NCI-H2196 treated with DMSO at 0.1 percent for 48 hours (cell line): ENCODE data around the gene SF3B6.

ENCODE experiments used
- DNase-seq: peaks from one replicate; lab custom pipeline; 2025; ENCODE audit not compliant: unreplicated experiment; lab: John Stamatoyannopoulos, UW

SF3B6 gene

DNA sequence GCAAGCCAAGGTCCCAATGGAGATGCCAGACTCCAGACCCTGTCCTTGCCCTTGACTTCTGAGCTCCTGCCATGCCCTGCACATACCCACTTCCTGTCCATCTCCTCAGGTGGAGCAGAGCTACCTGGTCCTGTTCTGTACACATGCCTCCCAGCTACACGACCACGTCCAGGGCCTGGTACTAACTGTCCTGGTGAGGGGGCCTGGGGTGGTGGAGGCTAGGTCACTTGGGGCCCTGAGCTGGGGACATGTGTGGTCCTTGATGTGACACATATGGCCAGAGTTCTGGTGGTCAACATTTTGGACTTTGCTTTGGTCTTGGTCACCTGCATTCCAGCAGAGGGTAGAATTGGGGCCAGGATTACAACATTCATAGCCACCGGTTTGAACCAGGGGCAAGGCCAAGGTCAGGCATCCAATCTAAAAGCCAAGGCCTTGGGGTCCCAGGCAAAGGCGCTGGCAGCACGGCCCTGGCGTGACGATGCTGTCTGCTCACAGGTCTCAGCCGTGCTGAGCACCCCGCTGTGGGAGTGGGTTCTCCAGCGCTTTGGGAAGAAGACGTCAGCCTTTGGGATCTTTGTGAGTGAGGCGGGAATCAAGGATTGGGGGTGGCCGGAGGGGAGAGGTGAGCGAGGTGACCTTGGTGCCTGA is 53.7 kb downstream of the SF3B6 start:
- DNase-seq = no peak

- DNase-seq = no peak
These were observed 54.8 kb downstream of the SF3B6 start for GRCh38 chr2:24021122-24021998.

DNA sequence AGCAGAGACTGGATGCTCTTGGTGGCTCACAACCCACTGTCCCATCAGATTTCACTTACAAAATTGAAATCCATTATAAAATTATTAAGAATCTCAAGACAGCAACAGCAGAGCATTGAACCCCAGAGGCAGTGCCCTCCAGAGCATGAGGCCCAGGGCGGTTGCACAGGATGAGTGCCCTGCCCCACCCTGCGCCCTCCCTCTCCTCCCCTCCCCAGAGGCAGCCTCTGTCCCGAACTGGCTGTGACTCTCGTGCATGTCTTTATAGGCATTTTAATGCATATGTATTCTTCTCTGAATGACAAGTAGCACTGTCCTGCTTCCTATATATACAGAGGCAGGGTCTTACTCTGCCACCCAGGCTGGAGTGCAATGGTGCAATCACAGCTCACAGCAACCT is 55.9 kb downstream of the SF3B6 start:
- DNase-seq = no peak

GRCh38 chr2:24019729-24020128 is 56.4 kb downstream of the SF3B6 start:
- no peak for DNase-seq

DNA sequence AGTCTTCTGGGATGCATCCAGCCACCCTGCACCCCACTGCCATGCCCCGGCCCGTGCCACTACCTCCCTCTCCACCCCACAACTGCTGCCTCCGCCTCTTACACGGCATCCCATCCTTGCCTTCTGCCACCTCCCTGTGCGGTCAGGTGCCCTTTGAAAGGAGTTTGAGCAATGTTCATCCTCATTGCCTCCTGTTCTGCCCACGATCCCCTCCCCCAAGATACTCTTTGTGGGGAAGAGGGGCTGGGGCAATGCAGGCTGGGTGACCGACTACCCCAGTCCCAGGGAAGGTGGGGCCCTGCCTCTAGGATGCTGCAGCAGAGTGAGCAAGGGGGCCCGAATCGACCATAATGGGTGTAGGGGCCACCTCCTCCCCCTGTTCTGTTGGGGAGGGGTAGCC is 57.9 kb downstream of the SF3B6 start:
- DNase-seq = no peak

- DNase-seq = no peak
These were observed 58.4 kb downstream of the SF3B6 start for GRCh38 chr2:24017711-24018110.
